Neuronal stem cell (in vitro differentiated cells): Measurements from ENCODE around the gene ERI3. TPM values are rescaled to one million over a fixed set of nuclear protein-coding genes. Genes with fewer than 3 reads are reported as not detected.

ENCODE experiments used
- DNase-seq: peaks from one replicate; pipeline ENCODE4 v3.0.0-alpha.2; 2013; ENCODE audit warnings: low spot score
- H2AFZ ChIP-seq: one replicate; pipeline ENCODE4 v1.6.1; 2013; ENCODE audit warnings: mild to moderate bottlenecking, low read length, inconsistent platforms
- H2AK5ac ChIP-seq: 2 replicates; pipeline ENCODE4 v1.6.1; 2013; ENCODE audit warnings: low read depth, mild to moderate bottlenecking, inconsistent platforms, low read length, moderate library complexity, mixed read lengths
- H2BK120ac ChIP-seq: 2 replicates; pipeline ENCODE4 v1.6.1; 2013; ENCODE audit warnings: low read depth, mild to moderate bottlenecking, inconsistent platforms, low read length, moderate library complexity, mixed read lengths
- H2BK12ac ChIP-seq: one replicate; pipeline ENCODE4 v1.6.1; 2013; ENCODE audit warnings: low read length, inconsistent platforms
- H2BK15ac ChIP-seq: 2 replicates; pipeline ENCODE4 v1.6.1; 2013; ENCODE audit warnings: mild to moderate bottlenecking, low read length, inconsistent platforms, mixed read lengths
- H2BK5ac ChIP-seq: one replicate; pipeline ENCODE4 v1.6.1; 2013; ENCODE audit warnings: inconsistent platforms, mild to moderate bottlenecking, low read length, moderate library complexity
- H3K14ac ChIP-seq: one replicate; pipeline ENCODE4 v1.6.1; 2013; ENCODE audit warnings: low read length, inconsistent platforms
- H3K18ac ChIP-seq: 2 replicates; pipeline ENCODE4 v1.6.1; 2013; ENCODE audit warnings: low read length, inconsistent platforms
- H3K23ac ChIP-seq: 2 replicates; pipeline ENCODE4 v1.6.1; 2013; ENCODE audit warnings: low read depth, mild to moderate bottlenecking, mixed read lengths, low read length, inconsistent platforms; ENCODE audit not compliant: poor library complexity
- H3K27ac ChIP-seq: replicated peaks from 3 replicates; pipeline ENCODE4 v1.5.1; 2013; ENCODE audit warnings: low read length, inconsistent platforms
- H3K27me3 ChIP-seq, 3 experiments: 2 replicates each; pipeline ENCODE4 v1.6.1; 2013; ENCODE audit warnings: low read length in 3 of 3, mild to moderate bottlenecking in 2 of 3, inconsistent platforms in 1 of 3, low read depth in 1 of 3, mixed read lengths in 1 of 3, moderate library complexity in 1 of 3; ENCODE audit not compliant: control insufficient read depth in 3 of 3, insufficient read depth in 3 of 3
- H3K36me3 ChIP-seq, 2 donors: replicated peaks in 1 of 2; 2 replicates each; pipeline ENCODE4 v1.6.1; 2013; ENCODE audit warnings: low read length in 2 of 2; ENCODE audit not compliant: control insufficient read depth in 2 of 2, insufficient read depth in 2 of 2
- H3K4ac ChIP-seq: 2 replicates; pipeline ENCODE4 v1.6.1; 2013; ENCODE audit warnings: inconsistent platforms, mild to moderate bottlenecking, low read length, moderate library complexity
- H3K4me1 ChIP-seq, 2 donors: 1 replicate in 1 of 2; 2 replicates in 1 of 2; pipeline ENCODE4 v1.6.1; 2013; ENCODE audit warnings: low read length in 2 of 2, low read depth in 1 of 2; ENCODE audit not compliant: control insufficient read depth in 2 of 2, insufficient read depth in 1 of 2
- H3K4me2 ChIP-seq: one replicate; pipeline ENCODE4 v1.6.1; 2013; ENCODE audit warnings: mild to moderate bottlenecking, low read length, inconsistent platforms; ENCODE audit not compliant: insufficient read depth, poor library complexity, severe bottlenecking
- H3K4me3 ChIP-seq, 2 donors: 2 replicates each; pipeline ENCODE4 v1.5.1; 2013; ENCODE audit warnings: low read length in 2 of 2, mild to moderate bottlenecking in 2 of 2, inconsistent platforms in 1 of 2, moderate library complexity in 1 of 2
- H3K79me1 ChIP-seq: one replicate; pipeline ENCODE4 v1.6.1; 2013; ENCODE audit warnings: low read depth, mild to moderate bottlenecking, inconsistent platforms, low read length, moderate library complexity
- H3K9ac ChIP-seq: one replicate; pipeline ENCODE4 v1.6.1; 2013; ENCODE audit warnings: mild to moderate bottlenecking, low read depth, low read length, inconsistent platforms; ENCODE audit not compliant: poor library complexity
- H3K9me3 ChIP-seq, 2 donors: replicated peaks in 1 of 2; 2 replicates each; pipeline versions ENCODE3 to v1.6.1; 2013; ENCODE audit warnings: low read length in 2 of 2, mild to moderate bottlenecking in 2 of 2, inconsistent platforms in 1 of 2, low read depth in 1 of 2, mixed read lengths in 1 of 2, moderate library complexity in 1 of 2; ENCODE audit not compliant: control insufficient read depth in 2 of 2, insufficient read depth in 1 of 2
- H4K8ac ChIP-seq: one replicate; pipeline ENCODE4 v1.6.1; 2013; ENCODE audit warnings: low read depth, mild to moderate bottlenecking, inconsistent platforms, low read length, moderate library complexity
- H4K91ac ChIP-seq: one replicate; pipeline ENCODE4 v1.6.1; 2013; ENCODE audit warnings: low read length, low read depth, mild to moderate bottlenecking, inconsistent platforms; ENCODE audit not compliant: poor library complexity
- WGBS, 2 donors: extraction: QIAGEN DNeasy Blood & Tissue Kit; methylation state at CpG; one replicate each; pipeline ENCODE4 v1.1.7; 2013; ENCODE audit warnings: missing lambda C conversion rate in 2 of 2, mixed read lengths in 1 of 2; ENCODE audit not compliant: insufficient read length in 2 of 2, insufficient replicate concordance in 1 of 2; ENCODE audit errors: extremely low coverage in 2 of 2; 5-methylcytosine and 5-hydroxymethylcytosine counted together
- polyA plus RNA-seq, 2 experiments: library from polyadenylated mRNA; stranded (reverse); fragments of 200-250 nt; gene quantifications; one replicate each; pipeline ENCODE4 v1.2.3, GENCODE V29; 2013

Gene ERI3
- 64.6 TPM for polyA plus RNA-seq (2013, experiment 1 of 2)
- 61.4 TPM for polyA plus RNA-seq (2013, experiment 2 of 2)

GRCh38 chr1:44354840-44355581 lies at the start of gene ERI3:
Gene ERI3, minus strand, starts transcription at chr1:44355257. Its CDS starts 231 bp downstream, at chr1:44355026.
- Histone ChIP-seq H2BK15ac (no peak within 1 kb of the TSS), H3K4ac (no peak within 1 kb of the TSS), H3K79me1 (peaks cover 6% of the 10 kb centered on the region), H3K18ac (peak within 1 kb of the TSS; percentile 61), H2BK12ac (no peak within 1 kb of the TSS), H2AK5ac (no peak within 1 kb of the TSS), H3K4me3 (peak within 1 kb of the TSS; percentile 84 to 98), H2BK120ac (no peak within 1 kb of the TSS), H3K9me3 (no peaks in the 10 kb centered on the region), H3K14ac (no peak within 1 kb of the TSS), H3K9ac (peak within 1 kb of the TSS; percentile 87), H3K23ac (peak within 1 kb of the TSS; percentile 94), H4K91ac (no peak within 1 kb of the TSS), H2BK5ac (no peak within 1 kb of the TSS), H3K4me2 (peak within 1 kb of the TSS; percentile 79), H3K36me3 (peaks cover 0 to 11% of the 10 kb centered on the region in 2 donors), H3K27me3 (no peaks in the 10 kb centered on the region), H3K27ac (peak within 1 kb of the TSS; percentile 42), H3K4me1 (peaks cover 9 to 13% of the 10 kb centered on the region in 2 donors), H4K8ac (no peak within 1 kb of the TSS), H2AFZ (peak within 1 kb of the TSS; percentile 92)
- no CpG with 5 or more reads among the region's 65 CpGs for WGBS, 2 donors
- DNase-seq: peak; percentile 96

- WGBS, 2 donors: no CpG with 5 or more reads among the region's 12 CpGs
- no peak overlapping the region for H2BK120ac ChIP-seq
- H3K79me1 ChIP-seq: no peaks in the 10 kb centered on the region
- H2BK12ac ChIP-seq: no peak overlapping the region
- no peak overlapping the region for H2BK15ac ChIP-seq
- no peak overlapping the region for H3K4ac ChIP-seq
- no peak overlapping the region for H2BK5ac ChIP-seq
- no peak overlapping the region for H2AFZ ChIP-seq
- no peak overlapping the region for H3K14ac ChIP-seq
- no peak for DNase-seq
- H3K4me3 ChIP-seq: no peak overlapping the region
- H3K9me3 ChIP-seq: no peaks in the 10 kb centered on the region
- no peak overlapping the region for H3K23ac ChIP-seq
- H3K9ac ChIP-seq: no peak overlapping the region
- no peak overlapping the region for H4K8ac ChIP-seq
- no peak overlapping the region for H3K4me2 ChIP-seq
- H4K91ac ChIP-seq: no peak overlapping the region
- H3K18ac ChIP-seq: no peak overlapping the region
- H2AK5ac ChIP-seq: no peak overlapping the region
- H3K27ac ChIP-seq: no peak overlapping the region
- peaks cover 5 to 50% (median 14%) of the 10 kb centered on the region in 3 experiments for H3K27me3 ChIP-seq
- H3K4me1 ChIP-seq: peaks cover 3 to 7% of the 10 kb centered on the region in 2 donors
- H3K36me3 ChIP-seq: no peaks in the 10 kb centered on the region
Measured at GRCh38 chr1:44401256-44402228, 46.5 kb upstream of the ERI3 start.

GRCh38 chr1:44390277-44390676 lies 35.2 kb upstream of the ERI3 start:
- Histone ChIP-seq H3K4me3 (no peak overlapping the region), H3K18ac (no peak overlapping the region), H3K4ac (no peak overlapping the region), H3K79me1 (no peaks in the 10 kb centered on the region), H3K23ac (no peak overlapping the region), H3K36me3 (no peaks in the 10 kb centered on the region), H3K27me3 (peaks cover 0 to 46% (median 4%) of the 10 kb centered on the region in 3 experiments), H2AK5ac (no peak overlapping the region), H2BK5ac (no peak overlapping the region), H4K91ac (no peak overlapping the region), H2BK120ac (no peak overlapping the region), H2BK15ac (no peak overlapping the region), H3K4me2 (no peak overlapping the region), H3K4me1 (peaks cover 2 to 3% of the 10 kb centered on the region in 2 donors), H2BK12ac (no peak overlapping the region), H3K14ac (no peak overlapping the region), H3K27ac (no peak overlapping the region), H3K9ac (no peak overlapping the region), H2AFZ (no peak overlapping the region), H4K8ac (no peak overlapping the region), H3K9me3 (no peaks in the 10 kb centered on the region)
- no peak for DNase-seq
- WGBS, 2 donors: no CpG with 5 or more reads among the region's 1 CpG

- Histone ChIP-seq H4K91ac (no peak overlapping the region), H3K4me1 (peaks cover 0 to 3% of the 10 kb centered on the region in 2 donors), H3K14ac (no peak overlapping the region), H3K4me2 (no peak overlapping the region), H3K36me3 (no peaks in the 10 kb centered on the region), H2AK5ac (no peak overlapping the region), H3K27me3 (peaks cover 0 to 43% (median 4%) of the 10 kb centered on the region in 3 experiments), H2AFZ (no peak overlapping the region), H3K4me3 (no peak overlapping the region), H2BK12ac (no peak overlapping the region), H2BK5ac (no peak overlapping the region), H3K27ac (no peak overlapping the region), H3K79me1 (no peaks in the 10 kb centered on the region), H3K9me3 (no peaks in the 10 kb centered on the region), H3K4ac (no peak overlapping the region), H3K9ac (no peak overlapping the region), H3K18ac (no peak overlapping the region), H2BK15ac (no peak overlapping the region), H3K23ac (no peak overlapping the region), H2BK120ac (no peak overlapping the region), H4K8ac (no peak overlapping the region)
- WGBS, 2 donors: no CpG with 5 or more reads among the region's 1 CpG
- no peak for DNase-seq
Measured at GRCh38 chr1:44389437-44389836, 34.4 kb upstream of the ERI3 start.
